ENCODE measurements around the gene KAT6B. TPM values are rescaled to one million over a fixed set of nuclear protein-coding genes. Genes with fewer than 3 reads are reported as not detected.

Gene KAT6B
- total and polyA plus RNA-seq, 2 of the 8 experiments (the other 6 are each of a cell fraction or from before 2014, with no cell fraction given), result 7.3 to 30.8 TPM

GRCh38 chr10:75021379-75022249 lies 195.2 kb downstream of the KAT6B start:
- ChIA-PET POLR2A (ENCODE audit: partially characterized antibody) (interaction anchor here (0.6 kb wide), 1 partner anchor 407 kb away, joined by 3 read pairs; no protein-coding TSS in a partner anchor), CTCF (ENCODE audit: partially characterized antibody) (interaction anchor here (0.6 to 4.9 kb wide), 38 partner anchors 12 to 780 kb away, joined by 3 to 44 read pairs (median 4); partner anchors contain the start of gene COMTD1)
- no peaks in the 10 kb centered on the region for H4K20me1 ChIP-seq (replicated peaks in 1 of 2; ENCODE audit: control insufficient read depth in 1 of 2, insufficient read depth in 2 of 2, low read length in 2 of 2)
- no peak overlapping the region for H2BK20ac ChIP-seq (ENCODE audit: low read length)
- no peak overlapping the region for H4K5ac ChIP-seq (ENCODE audit: insufficient read length, low read depth, low read length)
- H2AFZ ChIP-seq (ENCODE audit: low read length), result no peak overlapping the region
- H2BK120ac ChIP-seq (replicated peaks; ENCODE audit: low read depth, low read length), result no peak overlapping the region
- H3K9ac ChIP-seq (replicated peaks in 1 of 4; ENCODE audit: extremely low read depth in 1 of 4, low read depth in 3 of 4, low read length in 3 of 4), result no peak overlapping the region
- H2BK12ac ChIP-seq (ENCODE audit: low read depth, low read length), result no peak overlapping the region
- H3K27me3 ChIP-seq (replicated peaks in 1 of 4; ENCODE audit: control insufficient read depth in 3 of 4, extremely low read depth in 1 of 4, insufficient read depth in 3 of 4, low read length in 3 of 4), result no peaks in the 10 kb centered on the region
- WGBS, 2 experiments (ENCODE audit: extremely low coverage in 1 of 2, insufficient coverage in 1 of 2, insufficient read length in 1 of 2, insufficient replicate concordance in 2 of 2, low coverage in 1 of 2, low lambda C conversion rate in 2 of 2, missing lambda C conversion rate in 1 of 2), result 90% methylated on average over 10 of the region's 10 CpGs; no CpG with 5 or more reads in 1 of the 2 experiments
- no peaks in the 10 kb centered on the region for H3K79me1 ChIP-seq (ENCODE audit: low read depth, low read length)
- peaks cover 3 to 22% (median 8%) of the 10 kb centered on the region in 4 experiments; a peak in 6 of 8 replicates for H3K36me3 ChIP-seq (ENCODE audit: control insufficient read depth in 2 of 4, insufficient read depth in 4 of 4, low read length in 3 of 4)
- no peak overlapping the region for H3K14ac ChIP-seq (ENCODE audit: insufficient read length)
- H4K8ac ChIP-seq (ENCODE audit: extremely low read depth, insufficient read depth, low read length), result no peak overlapping the region
- no peak overlapping the region for H4K91ac ChIP-seq (replicated peaks; ENCODE audit: insufficient read length, low read length)
- peaks cover 0 to 4% (median 2%) of the 10 kb centered on the region in 4 experiments; a peak in 1 of 7 replicates for H3K4me1 ChIP-seq (replicated peaks in 1 of 4; ENCODE audit: control insufficient read depth in 3 of 4, insufficient read depth in 4 of 4, low read length in 3 of 4)
- no peak overlapping the region for H3K56ac ChIP-seq (replicated peaks; ENCODE audit: insufficient read length, low read depth, low read length)
- FAIRE-seq (no peak), DNase-seq (ENCODE audit: low read depth in 1 of 2, low spot score in 2 of 2) (no peak)
- no peak overlapping the region for H3K4me3 ChIP-seq (ENCODE audit: extremely low read depth in 1 of 4, insufficient read depth in 2 of 4, low read depth in 3 of 4, low read length in 4 of 4)
- no peaks in the 10 kb centered on the region for H3K79me2 ChIP-seq (ENCODE audit: control insufficient read depth in 1 of 2, insufficient read depth in 2 of 2, low read length in 2 of 2)
- no peak overlapping the region for H2BK15ac ChIP-seq (ENCODE audit: low read length)
- peak overlapping the region; percentile 27; the same call in 1 of the 2 replicates for H3K27ac ChIP-seq (ENCODE audit: low read depth, low read length)
- H3K18ac ChIP-seq (ENCODE audit: extremely low read depth, low read length), result no peak overlapping the region
- H3K23me2 ChIP-seq (ENCODE audit: low read depth, low read length), result no peaks in the 10 kb centered on the region
- no peak overlapping the region for H2BK5ac ChIP-seq (ENCODE audit: low read depth, low read length)
- H3K4me2 ChIP-seq (ENCODE audit: insufficient read depth in 1 of 2, low read depth in 2 of 2, low read length in 2 of 2), result no peak overlapping the region
- no peak overlapping the region for H3K4ac ChIP-seq (replicated peaks; ENCODE audit: insufficient read length, low read depth, low read length)
- no peak overlapping the region for H2AK5ac ChIP-seq (ENCODE audit: low read depth, low read length)
- no peak overlapping the region for H3K23ac ChIP-seq (ENCODE audit: insufficient read length)
- no peaks in the 10 kb centered on the region for H3K9me3 ChIP-seq (ENCODE audit: insufficient read depth in 2 of 2, low read depth in 1 of 2, low read length in 1 of 2)
- TF ChIP-seq CHD1 (IDR thresholded peaks at IDR 0.05; ENCODE audit: low read depth, low read length), result no peak
- TF ChIP-seq GABPA (IDR thresholded peaks at IDR 0.05; ENCODE audit: borderline replicate concordance, insufficient read depth, low read length), result no peak
- no peak for TF ChIP-seq CTCF (IDR thresholded peaks at IDR 0.05; ENCODE audit: control extremely low read depth in 1 of 3, insufficient read depth in 1 of 3, low read depth in 1 of 3, low read length in 3 of 3)
- no peak for TF ChIP-seq KDM1A (IDR thresholded peaks at IDR 0.05; ENCODE audit: borderline replicate concordance, low read length)
- no peak for TF ChIP-seq KDM4A (IDR thresholded peaks at IDR 0.05; ENCODE audit: low read depth, low read length, severe bottlenecking)
- no peak for TF ChIP-seq POLR2A (IDR thresholded peaks at IDR 0.05; ENCODE audit: control extremely low read depth in 1 of 2, low read depth in 2 of 2, low read length in 2 of 2)
- no peak for TF ChIP-seq SRF (IDR thresholded peaks at IDR 0.05; ENCODE audit: low read depth, low read length)
- TF ChIP-seq EZH2 (IDR thresholded peaks at IDR 0.05; ENCODE audit: low read depth, low read length, severe bottlenecking), result no peak
- no peak for TF ChIP-seq SP4 (IDR thresholded peaks at IDR 0.05; ENCODE audit: low read length)

Measured in H1 (cell line).